ENCODE data around the gene TMEM255B. TPM values are rescaled to one million over a fixed set of nuclear protein-coding genes. Genes with fewer than 3 reads are reported as not detected.
"Not testable (repeated sequence)": the region's sequence is repeated elsewhere in the genome, so short reads cannot be mapped to it uniquely, and the experiment has no call there.

TMEM255B gene
- polyA plus RNA-seq, 1 donor (not counting 4 experiments of a cell fraction or from before 2014, with no cell fraction given): 7.6 TPM

DNA sequence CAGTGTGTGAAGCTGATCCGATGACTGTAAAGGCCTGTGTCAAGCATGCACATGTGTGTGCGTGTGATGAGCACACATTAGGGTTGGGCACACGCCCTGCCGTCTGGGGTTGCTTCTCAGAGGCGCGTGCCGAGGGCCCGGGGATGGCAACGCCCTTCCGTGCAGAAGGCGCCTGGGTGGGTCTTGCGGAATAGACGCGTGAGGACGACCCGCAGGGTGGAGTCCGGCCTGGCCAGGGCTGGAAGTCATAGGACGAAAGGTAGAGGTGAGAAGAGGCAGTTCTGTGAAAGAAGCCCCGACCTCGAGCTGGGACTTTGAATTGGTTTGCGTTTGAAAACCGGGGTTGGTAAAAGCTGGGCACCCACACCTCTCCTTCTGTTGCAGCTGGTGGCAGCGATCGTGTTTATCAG lies 35.7 kb downstream of the TMEM255B start:
- TF ChIP-seq EZH2 (IDR thresholded peaks at IDR 0.05; ENCODE audit: low read length): peak; percentile 52
- TF ChIP-seq, protein P1, sequence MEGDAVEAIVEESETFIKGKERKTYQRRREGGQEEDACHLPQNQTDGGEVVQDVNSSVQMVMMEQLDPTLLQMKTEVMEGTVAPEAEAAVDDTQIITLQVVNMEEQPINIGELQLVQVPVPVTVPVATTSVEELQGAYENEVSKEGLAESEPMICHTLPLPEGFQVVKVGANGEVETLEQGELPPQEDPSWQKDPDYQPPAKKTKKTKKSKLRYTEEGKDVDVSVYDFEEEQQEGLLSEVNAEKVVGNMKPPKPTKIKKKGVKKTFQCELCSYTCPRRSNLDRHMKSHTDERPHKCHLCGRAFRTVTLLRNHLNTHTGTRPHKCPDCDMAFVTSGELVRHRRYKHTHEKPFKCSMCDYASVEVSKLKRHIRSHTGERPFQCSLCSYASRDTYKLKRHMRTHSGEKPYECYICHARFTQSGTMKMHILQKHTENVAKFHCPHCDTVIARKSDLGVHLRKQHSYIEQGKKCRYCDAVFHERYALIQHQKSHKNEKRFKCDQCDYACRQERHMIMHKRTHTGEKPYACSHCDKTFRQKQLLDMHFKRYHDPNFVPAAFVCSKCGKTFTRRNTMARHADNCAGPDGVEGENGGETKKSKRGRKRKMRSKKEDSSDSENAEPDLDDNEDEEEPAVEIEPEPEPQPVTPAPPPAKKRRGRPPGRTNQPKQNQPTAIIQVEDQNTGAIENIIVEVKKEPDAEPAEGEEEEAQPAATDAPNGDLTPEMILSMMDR (optimal IDR thresholded peaks at IDR 0.05 in 1 of 3, IDR thresholded peaks at IDR 0.05 in 1 of 3, conservative IDR thresholded peaks at IDR 0.05 in 1 of 3; ENCODE audit: extremely low read depth in 1 of 3, insufficient read depth in 2 of 3, low read length in 3 of 3): no peak
- H3K27me3 ChIP-seq (ENCODE audit: control insufficient read depth, extremely low read depth, insufficient read depth, low read length): peaks cover 59% of the 10 kb centered on the region
- no peak overlapping the region for H3K9ac ChIP-seq (ENCODE audit: control insufficient read depth, extremely low read depth, insufficient read depth, low read length)
- H3K27ac ChIP-seq (ENCODE audit: control insufficient read depth, insufficient read depth, low read length): no peak overlapping the region
- no peak overlapping the region for H3K4me3 ChIP-seq (ENCODE audit: control insufficient read depth in 2 of 3, extremely low read depth in 1 of 3, insufficient read depth in 2 of 3, low read depth in 1 of 3, low read length in 3 of 3)
- H3K9me3 ChIP-seq (ENCODE audit: control insufficient read depth, low read depth, low read length): no peaks in the 10 kb centered on the region
- H4K20me1 ChIP-seq (ENCODE audit: control insufficient read depth, extremely low read depth, insufficient read depth, low read length): no peaks in the 10 kb centered on the region
- H3K36me3 ChIP-seq (ENCODE audit: control insufficient read depth in 2 of 2, extremely low read depth in 1 of 2, insufficient read depth in 2 of 2, low read length in 2 of 2): no peaks in the 10 kb centered on the region
- dilution Hi-C loops (cut with MboI; ENCODE audit: extremely low pct_ligation_motif_present, low sequenced_read_pairs): no loop called here
- H3K4me2 ChIP-seq (ENCODE audit: control insufficient read depth, extremely low read depth, insufficient read depth, low read depth, low read length): peak overlapping the region; percentile 11
- no peak for DNase-seq (ENCODE audit: low read depth, low spot score)
- H2AFZ ChIP-seq (ENCODE audit: control insufficient read depth, low read length): no peak overlapping the region
- H3K4me1 ChIP-seq (ENCODE audit: control insufficient read depth, extremely low read depth, insufficient read depth, low read length): peaks cover 4% of the 10 kb centered on the region
- peak; percentile 5 for FAIRE-seq
- H3K9me1 ChIP-seq (ENCODE audit: control insufficient read depth, extremely low read depth, insufficient read depth, low read length): no peaks in the 10 kb centered on the region
- H3K79me2 ChIP-seq (ENCODE audit: control insufficient read depth, insufficient read depth, low read length): no peaks in the 10 kb centered on the region

GRCh38 chr13:113795362-113795761 lies 36.3 kb downstream of the TMEM255B start:
- FAIRE-seq; H3K4me2 ChIP-seq (ENCODE audit: control insufficient read depth, extremely low read depth, insufficient read depth, low read depth, low read length); H3K79me2 ChIP-seq (ENCODE audit: control insufficient read depth, insufficient read depth, low read length); H3K27ac ChIP-seq (ENCODE audit: control insufficient read depth, insufficient read depth, low read length); H3K4me1 ChIP-seq (ENCODE audit: control insufficient read depth, extremely low read depth, insufficient read depth, low read length); DNase-seq (ENCODE audit: low read depth, low spot score); H2AFZ ChIP-seq (ENCODE audit: control insufficient read depth, low read length); H3K4me3 ChIP-seq (ENCODE audit: control insufficient read depth in 2 of 3, extremely low read depth in 1 of 3, insufficient read depth in 2 of 3, low read depth in 1 of 3, low read length in 3 of 3); H4K20me1 ChIP-seq (ENCODE audit: control insufficient read depth, extremely low read depth, insufficient read depth, low read length); H3K9me3 ChIP-seq (ENCODE audit: control insufficient read depth, low read depth, low read length); dilution Hi-C loops (cut with MboI; ENCODE audit: extremely low pct_ligation_motif_present, low sequenced_read_pairs); H3K9ac ChIP-seq (ENCODE audit: control insufficient read depth, extremely low read depth, insufficient read depth, low read length); H3K36me3 ChIP-seq (ENCODE audit: control insufficient read depth in 2 of 2, extremely low read depth in 1 of 2, insufficient read depth in 2 of 2, low read length in 2 of 2); H3K9me1 ChIP-seq (ENCODE audit: control insufficient read depth, extremely low read depth, insufficient read depth, low read length): not testable (repeated sequence)
- H3K27me3 ChIP-seq (ENCODE audit: control insufficient read depth, extremely low read depth, insufficient read depth, low read length): peaks cover 59% of the 10 kb centered on the region
